Activated CD4-positive, CD25-positive, alpha-beta regulatory T cell treated with anti-CD3 and anti-CD28 coated beads, Interleukin-2, amount 50 U/mL, for 16 hours (primary cell): ENCODE results near the gene NECTIN1.

Source experiments
- DNase-seq: peaks from one replicate; pipeline ENCODE4 v3.0.0-alpha.2; 2020; ENCODE audit warnings: low read depth, low spot score

NECTIN1 gene

GRCh38 chr11:119643212-119643875 is 85.7 kb downstream of the NECTIN1 start:
- no peak for DNase-seq

GRCh38 chr11:119641983-119642745 is 86.8 kb downstream of the NECTIN1 start:
- no peak for DNase-seq

- no peak for DNase-seq
Measured at GRCh38 chr11:119640541-119640940, 88.5 kb downstream of the NECTIN1 start.

- DNase-seq = no peak
Measured at GRCh38 chr11:119639642-119640205, 89.3 kb downstream of the NECTIN1 start.

- no peak for DNase-seq
Measured at GRCh38 chr11:119638851-119639250, 90.1 kb downstream of the NECTIN1 start.

- DNase-seq = no peak
Measured at GRCh38 chr11:119637481-119637880, 91.5 kb downstream of the NECTIN1 start.

GRCh38 chr11:119635776-119636175 is 93.2 kb downstream of the NECTIN1 start:
- DNase-seq = no peak

- DNase-seq = no peak
Measured at GRCh38 chr11:119635041-119635740, 93.8 kb downstream of the NECTIN1 start.

GRCh38 chr11:119634301-119634700 is 94.7 kb downstream of the NECTIN1 start:
- DNase-seq = no peak

GRCh38 chr11:119629834-119630624 is 99.0 kb downstream of the NECTIN1 start:
- no peak for DNase-seq

GRCh38 chr11:119629085-119629484 is 99.9 kb downstream of the NECTIN1 start:
- DNase-seq = no peak

GRCh38 chr11:119627286-119627685 is 101.7 kb downstream of the NECTIN1 start:
- no peak for DNase-seq

- no peak for DNase-seq
Measured at GRCh38 chr11:119626871-119627270, 102.1 kb downstream of the NECTIN1 start.

- no peak for DNase-seq
Measured at GRCh38 chr11:119626197-119626841, 102.7 kb downstream of the NECTIN1 start.

GRCh38 chr11:119625206-119625978 is 103.6 kb downstream of the NECTIN1 start:
- DNase-seq = no peak

- no peak for DNase-seq
Measured at GRCh38 chr11:119624629-119625028, 104.4 kb downstream of the NECTIN1 start.

- DNase-seq = no peak
Measured at GRCh38 chr11:119624102-119624615, 104.8 kb downstream of the NECTIN1 start.

- no peak for DNase-seq
Measured at GRCh38 chr11:119623682-119624081, 105.3 kb downstream of the NECTIN1 start.

GRCh38 chr11:119622454-119623143 is 106.4 kb downstream of the NECTIN1 start:
- DNase-seq = no peak
